Fibroblast of lung (primary cell): ENCODE data around the gene DES. TPM values are rescaled to one million over a fixed set of nuclear protein-coding genes. Genes with fewer than 3 reads are reported as not detected.
A peak's percentile ranks its signal among the peaks of the same experiment; 100 is the strongest.

Experiments
- DNase-seq, 2 donors: peaks; one replicate each; pipeline versions ENCODE4 v3.0.0 to v3.0.0-alpha.2; 2010; ENCODE audit warnings: low read depth in 2 of 2
- H2AFZ ChIP-seq: 2 replicates; pipeline ENCODE4 v1.5.1; 2012; ENCODE audit warnings: low read length, control low read depth, inconsistent platforms
- H3K27ac ChIP-seq: 2 replicates; pipeline ENCODE4 v1.5.1; 2011; ENCODE audit warnings: low read length, control low read depth; ENCODE audit not compliant: insufficient read depth
- H3K27me3 ChIP-seq: 2 replicates; pipeline ENCODE4 v1.5.1; 2011; ENCODE audit warnings: mild to moderate bottlenecking, low read length; ENCODE audit not compliant: control insufficient read depth, insufficient read depth
- H3K36me3 ChIP-seq: 2 replicates; pipeline ENCODE4 v1.5.1; 2011; ENCODE audit warnings: low read length; ENCODE audit not compliant: control insufficient read depth, insufficient read depth
- H3K4me1 ChIP-seq: 2 replicates; pipeline ENCODE4 v1.5.1; 2011; ENCODE audit warnings: low read length; ENCODE audit not compliant: control insufficient read depth, insufficient read depth; ENCODE audit errors: extremely low read depth
- H3K4me2 ChIP-seq: 2 replicates; pipeline ENCODE4 v1.5.1; 2011; ENCODE audit warnings: low read length, control low read depth; ENCODE audit not compliant: insufficient read depth; ENCODE audit errors: extremely low read depth
- H3K4me3 ChIP-seq, 4 experiments: fragments of 200-600 bp in 1 of 4; sonication (generic) in 1 of 4; replicated peaks in 1 of 4; 2 replicates each; pipeline ENCODE4 v1.5.1; 2011 to 2016; ENCODE audit warnings: low read length in 4 of 4, low read depth in 3 of 4, mild to moderate bottlenecking in 3 of 4, control low read depth in 2 of 4, inconsistent platforms in 1 of 4, mixed read lengths in 1 of 4; ENCODE audit not compliant: insufficient read depth in 1 of 4; ENCODE audit errors: control extremely low read depth in 1 of 4
- H3K79me2 ChIP-seq: 2 replicates; pipeline ENCODE4 v1.5.1; 2012; ENCODE audit warnings: mild to moderate bottlenecking, low read length, inconsistent platforms; ENCODE audit not compliant: control insufficient read depth, insufficient read depth
- H3K9ac ChIP-seq: 2 replicates; pipeline ENCODE4 v1.5.1; 2011; ENCODE audit warnings: mild to moderate bottlenecking, low read length, control low read depth; ENCODE audit not compliant: insufficient read depth
- H3K9me3 ChIP-seq: 2 replicates; pipeline ENCODE4 v1.5.1; 2012; ENCODE audit warnings: low read depth, low read length; ENCODE audit not compliant: control insufficient read depth, insufficient read depth
- H4K20me1 ChIP-seq: 2 replicates; pipeline ENCODE4 v1.5.1; 2011; ENCODE audit warnings: low read length; ENCODE audit not compliant: control insufficient read depth, insufficient read depth; ENCODE audit errors: extremely low read depth
- CTCF ChIP-seq, 2 donors: IDR thresholded peaks in 1 of 2; conservative IDR thresholded peaks in 1 of 2; 1 replicate in 1 of 2; 2 replicates in 1 of 2; pipeline ENCODE4 v1.5.1; 2011 to 2012; ENCODE audit warnings: low read length in 2 of 2, control low read depth in 1 of 2, inconsistent platforms in 1 of 2, low read depth in 1 of 2, mild to moderate bottlenecking in 1 of 2
- EZH2 ChIP-seq: IDR thresholded peaks from 2 replicates; pipeline ENCODE4 v1.5.1; 2012; ENCODE audit warnings: low read length, control low read depth, mild to moderate bottlenecking; ENCODE audit errors: missing control alignments
- polyA plus RNA-seq, 2 donors: library from polyadenylated mRNA; depleted of rRNA in 1 of 2; stranded (reverse) in 1 of 2; unstranded in 1 of 2; fragments of >200 nt; gene quantifications; 2 replicates each; pipeline ENCODE4 v1.2.1, GENCODE V29; 2011 to 2012; ENCODE audit warnings: missing spikeins in 1 of 2
- total RNA-seq: library from RNA; depleted of rRNA; stranded (reverse); fragments of >200 nt; gene quantifications from 2 replicates; pipeline ENCODE4 v1.2.1, GENCODE V29; 2014

The DES gene
- total and polyA plus RNA-seq, 2 donors (not counting 1 experiment from before 2014, with no cell fraction given), result 11.0 to 34.7 TPM

- Histone ChIP-seq H4K20me1 (no peaks in the 10 kb centered on the region), H3K4me2 (no peak overlapping the region), H3K4me1 (peaks cover 11% of the 10 kb centered on the region), H3K79me2 (no peaks in the 10 kb centered on the region), H3K9me3 (no peaks in the 10 kb centered on the region), H3K36me3 (no peaks in the 10 kb centered on the region), H3K4me3 (no peak overlapping the region), H3K27me3 (no peaks in the 10 kb centered on the region), H3K9ac (no peak overlapping the region), H3K27ac (no peak overlapping the region), H2AFZ (no peak overlapping the region)
- DNase-seq, result peak in 1 of 2 donors; percentile 16
- TF ChIP-seq EZH2 (no peak), CTCF (conservative IDR thresholded peaks at IDR 0.05 in 1 of 2, IDR thresholded peaks at IDR 0.05 in 1 of 2; ENCODE audit: low read depth in 1 of 2, low read length in 2 of 2) (no peak)
Observed at GRCh38 chr2:219408631-219409030, 9.5 kb upstream of the DES start.

- no peak overlapping the region for H3K9ac ChIP-seq
- no peaks in the 10 kb centered on the region for H3K27me3 ChIP-seq
- no peak overlapping the region for H3K27ac ChIP-seq
- no peaks in the 10 kb centered on the region for H3K9me3 ChIP-seq
- H2AFZ ChIP-seq, result no peak overlapping the region
- H3K4me1 ChIP-seq, result peaks cover 11% of the 10 kb centered on the region
- no peak for DNase-seq
- no peak overlapping the region for H3K4me3 ChIP-seq
- H4K20me1 ChIP-seq, result no peaks in the 10 kb centered on the region
- no peak overlapping the region for H3K4me2 ChIP-seq
- H3K36me3 ChIP-seq, result no peaks in the 10 kb centered on the region
- no peaks in the 10 kb centered on the region for H3K79me2 ChIP-seq
- no peak for TF ChIP-seq EZH2
- no peak for TF ChIP-seq CTCF (conservative IDR thresholded peaks at IDR 0.05 in 1 of 2, IDR thresholded peaks at IDR 0.05 in 1 of 2; ENCODE audit: low read depth in 1 of 2, low read length in 2 of 2)
Observed at GRCh38 chr2:219409619-219410018, 8.6 kb upstream of the DES start.

DNA sequence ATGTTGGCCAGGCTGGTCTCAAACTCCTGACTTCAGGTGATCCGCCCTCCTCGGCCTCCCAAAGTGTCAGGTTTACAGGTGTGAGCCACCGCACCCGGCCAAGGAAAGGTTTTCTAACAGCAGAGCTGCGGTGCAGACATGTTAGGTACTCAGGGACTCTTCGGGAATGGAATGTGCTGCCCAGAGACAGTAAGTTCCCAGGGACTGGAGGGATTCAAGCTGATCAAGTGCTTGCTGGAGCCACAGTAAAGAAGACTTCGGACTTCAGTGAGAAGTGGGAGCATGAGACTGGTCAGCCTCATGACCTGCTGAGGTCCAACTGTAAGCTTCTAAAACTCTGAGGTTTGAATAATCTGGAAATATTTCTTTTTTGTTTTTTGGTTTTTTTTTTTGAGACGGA lies 7.8 kb upstream of the DES start:
- no peaks in the 10 kb centered on the region for H4K20me1 ChIP-seq
- H3K9ac ChIP-seq, result no peak overlapping the region
- no peak for DNase-seq
- no peak overlapping the region for H3K4me2 ChIP-seq
- no peak overlapping the region for H2AFZ ChIP-seq
- TF ChIP-seq EZH2 (no peak), CTCF (conservative IDR thresholded peaks at IDR 0.05 in 1 of 2, IDR thresholded peaks at IDR 0.05 in 1 of 2; ENCODE audit: low read depth in 1 of 2, low read length in 2 of 2) (no peak)
- H3K9me3 ChIP-seq, result no peaks in the 10 kb centered on the region
- H3K27me3 ChIP-seq, result no peaks in the 10 kb centered on the region
- no peaks in the 10 kb centered on the region for H3K36me3 ChIP-seq
- H3K4me3 ChIP-seq, result no peak overlapping the region
- H3K4me1 ChIP-seq, result peaks cover 11% of the 10 kb centered on the region
- H3K79me2 ChIP-seq, result no peaks in the 10 kb centered on the region
- H3K27ac ChIP-seq, result no peak overlapping the region
